Suppressor macrophage treated with lipopolysaccharide for 4 hours (primary cell): ENCODE results near the gene MYBBP1A.

Experiments used
- DNase-seq: peaks from one replicate; pipeline ENCODE4 v3.0.0-alpha.2; 2020

The MYBBP1A gene

DNA sequence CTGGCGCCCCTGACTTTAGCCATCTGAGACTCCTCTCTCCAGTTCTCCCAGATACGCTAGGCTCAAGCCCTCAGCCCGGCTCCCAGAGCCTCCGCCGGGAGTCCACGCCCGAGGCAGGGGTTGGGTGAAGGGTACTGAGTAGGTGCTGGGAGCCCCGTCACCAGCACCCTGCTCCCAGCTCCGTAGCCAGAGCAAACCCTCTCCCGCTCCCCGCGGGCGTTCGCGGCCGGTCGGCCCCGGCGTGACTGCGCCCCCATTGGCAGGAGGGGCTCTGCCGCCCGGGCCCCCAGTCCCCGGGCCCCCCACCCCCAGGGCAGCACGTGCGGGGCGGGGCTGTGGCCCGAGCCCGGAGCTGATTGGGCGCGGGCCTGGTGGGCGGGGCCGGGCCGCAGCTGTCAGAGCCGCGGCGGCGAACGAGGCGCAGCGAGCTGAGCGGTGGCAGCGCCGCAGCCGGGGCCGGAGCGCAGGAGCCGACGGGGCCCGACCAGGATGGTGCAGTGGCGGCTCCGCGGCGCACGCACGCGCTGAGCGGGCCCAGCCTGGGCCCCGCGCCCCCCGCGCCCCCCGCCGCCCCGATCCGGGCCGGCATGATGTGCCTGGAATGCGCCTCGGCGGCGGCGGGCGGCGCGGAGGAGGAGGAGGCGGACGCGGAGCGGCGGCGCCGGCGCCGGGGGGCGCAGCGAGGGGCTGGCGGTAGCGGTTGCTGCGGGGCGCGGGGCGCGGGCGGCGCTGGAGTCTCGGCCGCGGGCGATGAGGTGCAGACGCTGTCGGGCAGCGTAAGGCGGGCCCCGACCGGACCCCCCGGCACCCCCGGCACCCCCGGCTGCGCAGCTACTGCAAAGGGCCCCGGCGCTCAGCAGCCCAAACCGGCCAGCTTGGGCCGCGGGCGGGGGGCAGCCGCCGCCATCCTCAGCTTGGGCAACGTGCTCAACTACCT, 56.5 kb downstream of the MYBBP1A start, which contains the start of gene SPNS2:
Gene SPNS2 (plus strand): TSS at position 421 of the 937 bp plus-strand sequence. CDS start 167 bp downstream, at position 588.
- peak; percentile 67 for DNase-seq

- DNase-seq: no peak
These were observed 57.9 kb downstream of the MYBBP1A start for GRCh38 chr17:4497101-4497824.

- DNase-seq: peak; percentile 38
These were observed 62.2 kb downstream of the MYBBP1A start for GRCh38 chr17:4492721-4493561.

GRCh38 chr17:4490637-4491061, 64.5 kb downstream of the MYBBP1A start:
- no peak for DNase-seq

- no peak for DNase-seq
These were observed 65.0 kb downstream of the MYBBP1A start for GRCh38 chr17:4490109-4490591.

DNA sequence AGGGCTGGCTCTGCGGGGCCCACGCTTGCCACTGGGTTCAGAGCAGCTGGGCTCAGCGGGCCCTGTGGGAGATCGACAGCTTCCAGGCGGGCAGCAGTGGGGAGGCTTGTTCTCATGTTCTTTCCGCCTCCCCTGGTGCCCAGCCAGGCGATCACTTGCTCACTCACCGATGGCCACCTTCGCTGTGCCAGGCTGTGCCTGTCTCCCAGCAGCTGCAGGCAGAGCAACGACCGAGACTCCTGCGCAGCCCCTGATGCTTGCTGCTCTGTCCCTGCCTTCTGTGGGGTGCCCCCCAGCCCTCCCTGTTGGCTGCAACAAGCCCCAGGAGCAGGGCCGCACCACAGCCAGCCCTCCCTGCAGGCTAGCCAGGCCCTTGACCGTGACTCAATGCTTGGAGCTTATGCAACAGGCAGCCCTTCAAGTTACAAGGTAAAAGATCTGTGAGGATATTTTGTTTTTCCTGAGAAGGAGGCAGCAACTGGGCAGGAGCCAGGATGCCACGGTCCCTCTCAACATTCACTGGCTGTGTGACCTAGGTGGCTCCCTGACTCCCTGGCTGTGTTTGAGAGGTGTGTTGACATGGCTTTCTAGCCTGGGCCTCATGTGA, 66.1 kb downstream of the MYBBP1A start:
- no peak for DNase-seq
